ENCODE data around the gene C8G.
A peak's percentile ranks its signal among the peaks of the same experiment; 100 is the strongest.

The C8G gene

DNA sequence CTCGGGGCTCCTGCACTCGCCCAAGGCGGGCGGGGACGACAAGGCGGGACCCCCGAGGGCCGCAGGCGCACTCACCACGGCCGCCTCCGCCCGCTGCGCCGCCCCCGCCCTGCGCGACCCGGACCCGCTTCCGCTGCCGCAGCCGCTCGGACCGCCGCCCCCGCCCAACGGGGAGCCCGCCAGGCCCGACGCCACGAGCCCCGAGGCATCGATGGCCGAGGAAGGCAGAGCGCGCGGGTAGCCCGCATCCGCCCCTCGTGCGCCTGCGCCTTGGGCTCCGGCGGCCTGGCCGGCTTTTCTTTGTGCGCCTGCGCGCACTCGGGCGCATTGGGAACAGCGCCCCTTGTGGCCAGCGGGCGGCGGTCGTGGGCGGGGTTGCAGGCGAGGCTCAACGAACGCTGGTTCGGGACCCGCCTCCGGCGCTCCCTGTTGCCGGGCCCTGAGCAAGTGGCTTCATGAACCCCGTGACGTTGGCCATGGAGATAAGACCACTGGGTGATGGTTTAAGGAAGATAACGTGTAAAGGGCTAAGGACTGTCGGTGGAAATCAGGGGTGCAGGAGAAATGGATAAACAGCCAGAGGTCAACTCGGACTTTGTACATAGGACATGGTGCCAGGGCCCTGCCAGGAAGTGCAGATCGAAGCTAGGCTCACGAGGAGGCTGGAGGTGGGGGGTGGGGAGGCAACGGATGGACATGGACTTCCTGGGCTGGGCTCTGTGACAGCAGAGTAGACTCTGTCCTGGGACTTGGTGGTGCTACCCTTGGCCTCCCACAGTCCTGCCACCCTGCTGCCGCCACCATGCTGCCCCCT, at the start of gene C8G, which contains the start of gene FBXW5:
TSS of gene C8G (plus strand) at position 725 of the 814 bp plus-strand sequence. CDS start at position 803, 78 bp downstream.
TSS of gene FBXW5 (minus strand) at position 220 of the 814 bp plus-strand sequence. CDS start 655 bp downstream, outside the sequence.
- peak; percentile 100 for DNase-seq (ENCODE audit: low spot score)

DNA sequence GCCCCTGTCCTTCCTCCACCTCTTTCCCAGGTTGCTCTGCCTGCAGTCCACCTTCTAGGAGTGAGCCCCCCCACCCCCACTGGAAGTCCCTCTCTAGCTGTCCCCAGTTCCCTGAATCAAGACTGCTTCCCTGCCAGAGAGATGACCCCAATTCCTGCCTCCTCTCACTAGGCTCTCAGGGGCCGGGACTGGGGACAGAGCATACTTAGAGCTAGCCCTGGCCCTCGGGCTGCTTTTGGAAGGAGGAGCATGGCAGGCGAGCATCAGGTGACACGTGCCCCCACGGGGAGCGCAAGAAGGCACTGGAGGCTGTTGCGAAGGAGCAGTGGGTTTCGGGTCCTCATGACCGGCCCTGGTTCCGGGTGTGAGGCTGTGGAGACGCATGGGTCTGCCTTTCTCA, 49.0 kb upstream of the C8G start:
- no peak for DNase-seq (ENCODE audit: low spot score)

DNA sequence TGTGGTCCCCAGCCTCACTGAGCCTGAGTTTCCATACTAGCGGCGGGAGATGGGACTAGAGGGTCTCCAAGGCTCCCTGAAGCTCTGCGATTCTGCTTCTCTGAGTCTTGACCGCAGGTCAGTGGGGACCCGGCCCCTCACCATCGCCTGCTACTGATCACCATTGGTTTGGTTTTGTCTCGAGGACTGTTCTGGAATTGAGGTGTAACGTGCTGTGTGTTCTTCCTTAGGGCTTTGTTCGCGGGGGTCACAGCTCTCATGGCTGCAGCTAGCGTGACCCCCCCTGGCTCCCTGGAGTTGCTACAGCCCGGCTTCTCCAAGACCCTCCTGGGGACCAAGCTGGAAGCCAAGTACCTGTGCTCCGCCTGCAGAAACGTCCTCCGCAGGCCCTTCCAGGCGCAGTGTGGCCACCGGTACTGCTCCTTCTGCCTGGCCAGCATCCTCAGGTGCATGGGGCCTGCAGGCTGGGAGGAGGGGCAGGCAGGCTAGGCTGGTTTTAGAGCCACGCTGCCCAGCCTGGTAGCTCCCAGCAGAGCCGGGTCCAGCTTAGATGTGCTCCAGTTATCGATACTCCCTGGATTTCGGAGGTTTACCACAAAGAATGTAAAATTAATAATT, 46.5 kb upstream of the C8G start:
- no peak for DNase-seq (ENCODE audit: low spot score)

DNA sequence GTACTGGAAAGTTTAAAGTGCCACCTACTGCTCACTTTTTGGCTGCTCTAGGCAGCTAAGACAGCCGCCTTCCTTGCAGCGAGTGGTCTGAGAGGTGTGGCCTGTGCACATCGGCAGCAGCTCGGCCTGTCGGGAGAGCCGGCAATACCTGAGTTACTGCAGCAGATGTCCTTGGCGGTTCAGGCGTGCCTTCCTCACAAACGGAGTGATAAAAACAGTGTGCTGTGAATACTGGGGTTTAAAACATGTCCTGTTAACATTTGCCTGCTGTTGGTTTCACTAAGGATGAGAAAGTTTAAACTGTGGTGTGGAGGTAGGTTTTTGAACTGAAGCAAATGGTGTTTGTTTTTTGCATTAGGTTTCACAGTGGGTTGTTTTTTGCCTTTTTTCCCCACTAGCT, 45.8 kb upstream of the C8G start:
- no peak for DNase-seq (ENCODE audit: low spot score)

DNA sequence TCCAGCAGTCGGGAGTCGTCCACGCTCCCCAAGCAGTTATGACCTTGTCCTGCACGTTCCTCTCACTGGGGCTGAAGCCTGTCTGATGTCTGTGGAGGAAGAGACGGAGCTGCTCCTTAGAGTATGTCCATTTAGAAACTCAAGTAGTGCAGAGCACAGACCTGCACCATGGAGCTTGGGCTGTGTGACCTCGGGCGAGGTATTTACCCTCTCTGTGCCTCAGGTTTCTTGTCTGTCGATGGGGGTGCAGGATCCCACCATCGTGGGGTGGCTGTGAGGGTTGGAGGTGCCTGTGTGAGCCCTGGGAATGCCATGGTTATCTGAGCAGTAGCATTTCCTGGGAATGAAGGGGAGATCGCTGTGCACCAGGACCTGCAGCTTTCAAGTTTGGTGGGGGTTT, 44.5 kb upstream of the C8G start:
- DNase-seq (ENCODE audit: low spot score), result no peak

DNA sequence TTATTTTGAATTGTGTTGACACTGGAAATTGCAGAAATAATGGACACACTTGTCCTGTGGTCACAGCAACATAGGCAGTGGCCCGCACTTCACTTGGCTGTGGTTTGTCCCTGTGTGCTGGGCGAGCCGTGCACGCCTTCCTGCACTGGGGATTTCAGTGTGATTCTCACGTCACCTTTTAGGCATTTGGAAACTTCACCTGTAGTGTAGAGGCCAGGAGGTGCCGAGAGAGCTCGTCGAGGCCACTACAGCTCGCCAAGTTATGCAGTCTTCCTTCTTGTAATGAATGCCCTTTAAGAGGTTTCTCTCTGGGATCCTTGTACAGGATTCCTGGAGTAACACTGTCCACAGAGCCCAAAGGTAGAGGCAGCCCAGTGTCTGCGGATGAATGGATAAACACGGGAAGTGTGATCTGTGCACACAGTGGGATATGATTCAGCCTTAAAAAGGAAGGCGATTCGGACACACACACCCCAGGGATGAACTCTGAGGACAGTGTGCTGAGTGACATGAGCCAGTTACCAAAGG, 44.0 kb upstream of the C8G start:
- DNase-seq (ENCODE audit: low spot score), result no peak

DNA sequence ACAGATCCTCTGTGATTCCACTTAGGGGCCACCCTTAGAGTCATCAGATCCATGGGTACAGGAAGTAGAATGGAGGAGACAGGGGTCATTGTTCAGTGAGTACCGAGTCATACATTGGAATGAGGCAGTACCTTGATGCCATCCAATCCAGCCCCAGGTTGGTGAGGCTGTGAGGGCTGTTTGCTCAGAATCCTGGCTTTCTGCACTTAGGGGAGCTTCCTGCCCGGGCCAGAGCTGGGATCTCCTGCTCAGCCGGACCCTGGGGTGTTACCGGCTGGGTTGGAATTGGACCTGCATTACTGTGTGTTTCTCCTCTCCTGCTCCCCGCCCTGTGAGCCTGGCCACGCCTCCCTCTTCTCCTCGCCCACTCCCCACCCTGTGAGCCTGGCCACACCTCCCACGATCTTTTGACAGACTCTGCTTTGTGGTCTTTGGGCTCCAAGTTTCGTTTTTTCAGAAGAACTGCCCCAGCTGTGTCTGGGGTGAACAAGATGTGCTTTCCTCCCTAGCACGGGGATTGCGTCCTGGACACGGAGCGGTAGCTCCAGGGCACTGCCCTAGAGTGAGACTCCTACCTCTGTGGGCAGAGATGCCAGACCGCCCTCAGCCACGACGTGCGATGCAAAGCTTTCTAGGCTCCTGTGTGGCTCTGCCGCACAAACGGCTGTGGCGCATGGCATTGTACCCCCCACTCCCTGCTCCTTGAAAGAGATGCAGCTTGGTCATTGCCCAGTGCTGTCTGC, 43.4 kb upstream of the C8G start:
- DNase-seq (ENCODE audit: low spot score), result peak; percentile 75

DNA sequence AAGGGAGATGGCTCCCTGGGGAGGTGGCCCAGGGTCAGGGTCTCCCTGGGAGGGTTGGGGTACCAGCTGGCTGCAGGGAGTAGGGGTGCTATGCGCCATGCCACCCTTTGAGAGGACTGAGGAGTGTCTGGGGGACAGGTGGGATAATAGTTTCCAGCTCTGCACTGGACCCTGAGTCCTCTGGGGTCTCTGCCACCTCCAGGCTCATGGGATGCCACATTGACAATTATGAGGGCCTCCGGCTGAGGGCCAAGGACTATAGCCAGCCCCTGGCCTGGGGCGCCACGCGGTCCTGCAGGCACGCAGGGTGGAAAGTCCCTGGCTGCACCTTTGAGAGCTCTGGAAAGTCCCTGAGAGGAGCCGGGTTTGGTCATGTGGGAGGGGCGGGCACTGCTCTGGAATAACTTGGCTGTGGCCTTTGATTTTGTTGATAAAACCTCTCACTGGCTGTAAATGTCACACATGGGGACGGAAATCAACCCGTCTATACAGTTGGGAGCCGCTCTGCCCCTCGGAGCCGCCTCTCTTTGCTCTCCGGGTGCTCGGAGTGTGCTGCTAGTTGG, 42.7 kb upstream of the C8G start:
- peak; percentile 86 for DNase-seq (ENCODE audit: low spot score)

DNA sequence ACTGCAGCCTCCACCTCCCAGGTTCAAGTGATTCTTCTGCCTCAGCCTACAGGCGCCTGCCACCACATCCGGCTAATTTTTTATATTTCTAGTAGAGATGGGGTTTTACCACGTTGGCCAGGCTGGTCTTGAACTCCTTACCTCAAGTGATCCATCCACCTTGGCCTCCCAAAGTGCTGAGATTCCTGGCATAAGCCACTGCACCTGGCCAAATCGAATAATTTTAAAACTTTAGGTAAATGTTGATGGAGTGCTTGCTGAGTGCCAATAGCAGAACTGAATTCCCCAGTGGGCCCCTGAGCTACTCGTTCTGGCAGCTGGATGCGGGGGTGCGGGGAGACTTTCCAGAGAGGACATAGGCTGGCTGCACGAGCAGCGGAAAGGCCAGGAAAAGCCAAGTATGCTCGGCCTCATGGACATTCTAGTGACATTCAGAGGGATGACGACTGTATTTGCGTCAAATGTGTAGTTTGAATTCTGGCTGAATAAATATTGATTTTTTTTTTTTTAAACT, 41.9 kb upstream of the C8G start:
- DNase-seq (ENCODE audit: low spot score), result no peak

DNA sequence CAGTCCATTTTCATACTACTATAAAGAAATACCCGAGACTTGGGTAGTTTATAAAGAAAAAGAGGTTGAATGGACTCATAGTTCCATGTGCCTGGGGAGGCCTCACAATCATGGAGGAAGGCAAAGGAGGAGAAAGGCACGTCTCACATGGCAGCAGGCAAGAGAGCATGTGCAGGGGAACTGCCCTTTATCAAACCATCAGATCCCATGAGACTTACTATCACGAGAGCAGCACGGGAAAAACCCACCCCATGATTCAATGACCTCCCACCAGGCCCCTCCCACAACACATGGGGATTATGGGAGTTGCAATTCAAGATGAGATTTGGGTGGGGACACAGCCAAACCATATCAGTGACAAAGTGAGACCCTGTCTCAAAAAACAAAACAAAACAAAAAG, 38.8 kb upstream of the C8G start:
- no peak for DNase-seq (ENCODE audit: low spot score)

GRCh38 chr9:136907011-136907914, 37.8 kb upstream of the C8G start:
- DNase-seq (ENCODE audit: low spot score), result no peak

- DNase-seq (ENCODE audit: low spot score), result no peak
These were observed 34.7 kb upstream of the C8G start for GRCh38 chr9:136910197-136910900.

- DNase-seq (ENCODE audit: low spot score), result no peak
These were observed 34.2 kb upstream of the C8G start for GRCh38 chr9:136910901-136911245.

DNA sequence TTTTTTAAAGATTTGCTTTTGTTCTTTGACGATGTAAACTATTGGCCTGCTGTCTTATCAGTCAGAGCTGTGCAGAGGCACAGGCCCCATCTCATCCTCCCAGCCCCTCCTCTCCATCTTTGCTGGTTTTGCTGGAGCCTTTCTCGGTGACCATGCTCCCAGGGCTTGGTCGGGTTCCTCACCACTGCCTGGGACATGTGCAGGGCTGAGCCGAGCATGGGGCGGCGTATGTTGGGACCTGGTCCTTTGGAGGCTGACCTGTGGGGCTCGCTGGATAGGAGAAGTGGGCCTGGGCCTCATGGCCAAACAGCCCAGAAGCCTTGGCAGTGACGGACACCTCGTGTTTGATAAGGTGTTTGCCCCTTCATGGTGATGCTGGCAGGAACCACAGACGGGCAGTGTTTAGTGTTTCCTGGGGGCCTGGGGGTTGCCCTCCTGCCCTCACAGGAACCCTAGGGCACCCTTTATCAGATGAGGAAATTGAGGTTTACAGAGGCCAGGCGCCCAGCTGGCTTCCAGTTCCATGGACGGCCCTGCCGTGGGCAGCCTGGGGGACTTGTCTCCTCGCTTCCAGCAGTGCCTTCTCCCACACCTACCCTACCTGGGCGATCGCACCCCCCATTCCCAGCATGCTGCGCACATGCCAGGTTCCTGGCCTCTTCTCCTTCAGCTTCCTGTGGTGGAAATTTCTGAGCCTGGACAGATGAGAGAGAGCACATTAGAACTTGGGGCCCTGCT, 31.2 kb upstream of the C8G start:
- no peak for DNase-seq (ENCODE audit: low spot score)

GRCh38 chr9:136915632-136916329, 29.3 kb upstream of the C8G start:
- no peak for DNase-seq (ENCODE audit: low spot score)

DNA sequence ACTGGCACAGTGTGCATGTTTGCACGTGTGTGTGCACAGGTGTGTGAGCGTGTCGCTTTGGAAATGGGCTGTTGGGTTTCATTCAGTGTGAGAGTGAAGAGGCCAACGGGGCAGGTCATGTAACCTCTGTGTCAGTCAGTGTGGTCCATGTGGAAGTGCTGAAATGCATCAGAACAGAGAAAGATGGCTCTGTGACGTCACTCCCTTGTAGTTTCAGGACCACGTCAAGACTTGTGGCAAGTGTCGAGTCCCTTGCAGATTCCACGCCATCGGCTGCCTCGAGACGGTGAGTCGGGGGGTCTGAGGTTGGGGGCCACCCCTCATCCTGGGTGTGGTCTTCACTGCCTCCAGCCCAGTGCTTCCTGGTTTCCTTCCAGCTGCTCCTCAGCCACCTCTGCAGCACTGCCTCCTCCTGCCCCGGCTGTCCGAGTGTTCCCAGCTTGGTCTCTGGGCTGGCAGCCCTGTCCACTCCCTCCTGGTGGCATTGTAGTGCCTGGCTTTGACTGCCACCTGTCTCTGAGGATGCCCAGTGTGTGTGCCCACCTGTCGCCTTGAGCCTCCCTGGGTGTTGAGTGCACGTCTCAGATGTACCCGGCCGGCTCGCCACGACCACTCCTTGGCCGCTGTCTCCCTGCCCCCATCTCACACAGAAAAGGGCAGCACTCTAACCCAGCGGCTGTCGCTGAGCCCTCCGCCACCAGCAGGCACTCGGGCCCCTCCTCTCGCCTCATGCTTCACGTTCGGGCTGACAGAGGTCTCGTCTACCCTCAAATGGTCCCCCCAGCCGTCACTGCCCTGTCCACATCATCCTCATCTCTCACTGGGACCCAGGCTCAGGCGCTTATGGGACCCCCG, 28.5 kb upstream of the C8G start:
- no peak for DNase-seq (ENCODE audit: low spot score)

DNA sequence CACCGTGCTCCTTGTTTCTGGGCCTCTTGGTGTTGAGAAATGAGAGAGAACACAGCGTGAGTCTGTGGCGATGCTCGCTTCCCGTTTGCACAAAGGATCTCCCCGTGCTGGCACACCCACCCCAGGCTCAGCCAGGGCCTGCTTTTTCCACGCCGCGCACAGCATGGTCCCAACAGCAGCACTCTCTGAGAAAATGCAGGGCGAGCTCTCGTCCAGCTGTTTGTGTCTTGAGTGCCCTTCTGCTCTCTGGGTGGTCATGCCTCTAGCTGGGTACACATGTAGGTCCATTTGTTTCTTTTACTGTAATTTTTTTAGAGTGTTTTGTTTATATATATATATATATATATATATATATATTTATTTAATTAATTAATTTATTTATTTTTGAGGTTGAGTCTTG, 27.1 kb upstream of the C8G start:
- no peak for DNase-seq (ENCODE audit: low spot score)

DNA sequence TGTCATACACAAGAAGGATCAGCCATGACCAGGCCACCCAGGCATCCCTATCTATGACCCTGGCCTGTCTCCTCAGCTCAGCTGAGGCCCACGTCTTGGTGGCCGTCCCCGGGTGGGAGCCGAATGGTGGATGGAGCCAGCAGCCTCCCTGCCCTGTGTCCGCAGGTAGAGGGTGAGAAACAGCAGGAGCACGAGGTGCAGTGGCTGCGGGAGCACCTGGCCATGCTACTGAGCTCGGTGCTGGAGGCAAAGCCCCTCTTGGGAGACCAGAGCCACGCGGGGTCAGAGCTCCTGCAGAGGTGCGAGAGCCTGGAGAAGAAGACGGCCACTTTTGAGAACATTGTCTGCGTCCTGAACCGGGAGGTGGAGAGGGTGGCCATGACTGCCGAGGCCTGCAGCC, 25.0 kb upstream of the C8G start:
- DNase-seq (ENCODE audit: low spot score), result no peak
